K562 (cell line): ENCODE results near the gene MMP28.

Source experiments
- ATF1 ChIP-seq, 2 experiments: fragments of 450-650 bp in 1 of 2; IDR thresholded peaks; 2 replicates each; pipeline ENCODE4 v1.6.1; 2016; ENCODE audit warnings: missing compliant biosample characterization in 1 of 2, missing genetic modification characterization in 1 of 2
- CBFB ChIP-seq: sonication (generic); formaldehyde crosslinking; IDR thresholded peaks from 2 replicates; pipeline ENCODE4 v1.4.0; 2020; ENCODE audit warnings: mild to moderate bottlenecking, missing genetic modification reagents
- EP300 ChIP-seq: IDR thresholded peaks from 2 replicates; pipeline ENCODE4 v1.6.1; 2012; ENCODE audit warnings: low read length, improper control_type of control experiment
- FOXP4 ChIP-seq: sonication (generic); formaldehyde crosslinking; IDR thresholded peaks from 2 replicates; pipeline ENCODE4 v1.8.0; 2022; ENCODE audit warnings: mild to moderate bottlenecking, missing genetic modification reagents, borderline replicate concordance
- NFATC3 ChIP-seq: fragments of 450-650 bp; IDR thresholded peaks from 2 replicates; pipeline ENCODE4 v1.6.1; 2017; ENCODE audit warnings: mild to moderate bottlenecking
- NFE2L1 ChIP-seq: fragments of 450-650 bp; IDR thresholded peaks from 2 replicates; pipeline ENCODE4 v1.6.1; 2016; ENCODE audit warnings: missing genetic modification characterization, low read depth, mild to moderate bottlenecking, missing compliant biosample characterization, moderate library complexity, borderline replicate concordance
- PML ChIP-seq: IDR thresholded peaks from 2 replicates; pipeline ENCODE4 v1.6.1; 2012; ENCODE audit warnings: low read length, inconsistent platforms
- POLR2AphosphoS5 ChIP-seq: IDR thresholded peaks from 2 replicates; pipeline ENCODE4 v1.6.1; 2011; ENCODE audit warnings: mild to moderate bottlenecking, low read depth, low read length, moderate library complexity; ENCODE audit not compliant: control insufficient read depth, insufficient read depth
- TEAD4 ChIP-seq, 2 experiments: sonication (generic) in 1 of 2; formaldehyde crosslinking in 1 of 2; IDR thresholded peaks; 2 replicates each; pipeline versions ENCODE4 v1.6.1 to v1.8.0; 2012 to 2022; ENCODE audit warnings: borderline replicate concordance in 1 of 2, inconsistent platforms in 1 of 2, low read length in 1 of 2, mild to moderate bottlenecking in 1 of 2, missing genetic modification reagents in 1 of 2
- THRA ChIP-seq: fragments of 450-650 bp; IDR thresholded peaks from 2 replicates; pipeline ENCODE4 v1.6.1; 2017; ENCODE audit warnings: mild to moderate bottlenecking, moderate library complexity
- ZNF3 ChIP-seq: fragments of 250-450 bp; sonication (Bioruptor Pico); IDR thresholded peaks from 2 replicates; pipeline ENCODE4 v1.5.0; 2021; ENCODE audit warnings: mild to moderate bottlenecking, moderate library complexity
- ZNF444 ChIP-seq: fragments of 250-450 bp; sonication (Bioruptor Pico); IDR thresholded peaks from 2 replicates; pipeline ENCODE4 v1.4.0; 2020; ENCODE audit warnings: mild to moderate bottlenecking, moderate library complexity
- TF ChIP-seq, protein P1 (sequence below), 3 experiments: IDR thresholded peaks in 2 of 3; conservative IDR thresholded peaks in 1 of 3; 2 replicates each; pipeline ENCODE4 v1.5.1; 2011 to 2012; ENCODE audit warnings: low read length in 3 of 3, mild to moderate bottlenecking in 3 of 3, control low read depth in 2 of 3, improper control_type of control experiment in 1 of 3, inconsistent platforms in 1 of 3, low read depth in 1 of 3, mixed read lengths in 1 of 3, moderate library complexity in 1 of 3; ENCODE audit not compliant: insufficient read depth in 2 of 3
- TF ChIP-seq, protein P2 (sequence below): fragments of 250-450 bp; sonication (Bioruptor Pico); IDR thresholded peaks from 2 replicates; pipeline ENCODE4 v1.8.0; 2022; ENCODE audit warnings: moderate library complexity, mild to moderate bottlenecking, inconsistent platforms

GRCh38 chr17:35735036-35735805 lies 60.2 kb downstream of the MMP28 start:
- TF ChIP-seq FOXP4 (CRISPR knock-in tag) (no peak), ATF1 (CRISPR knock-in tag; IDR thresholded peaks at IDR 0.05) (no peak), ATF1 (tag; IDR thresholded peaks at IDR 0.05) (no peak), CBFB (CRISPR knock-in tag) (no peak), NFE2L1 (tag) (no peak), EP300 (no peak), TEAD4 (IDR thresholded peaks at IDR 0.05; ENCODE audit: low read length) (no peak), TEAD4 (CRISPR knock-in tag; IDR thresholded peaks at IDR 0.05; ENCODE audit: borderline replicate concordance) (no peak), ZNF3 (CRISPR knock-in tag) (no peak), ZNF444 (CRISPR knock-in tag) (no peak), THRA (no peak), POLR2AphosphoS5 (no peak), NFATC3 (no peak), PML (no peak)
- TF ChIP-seq, protein P1, sequence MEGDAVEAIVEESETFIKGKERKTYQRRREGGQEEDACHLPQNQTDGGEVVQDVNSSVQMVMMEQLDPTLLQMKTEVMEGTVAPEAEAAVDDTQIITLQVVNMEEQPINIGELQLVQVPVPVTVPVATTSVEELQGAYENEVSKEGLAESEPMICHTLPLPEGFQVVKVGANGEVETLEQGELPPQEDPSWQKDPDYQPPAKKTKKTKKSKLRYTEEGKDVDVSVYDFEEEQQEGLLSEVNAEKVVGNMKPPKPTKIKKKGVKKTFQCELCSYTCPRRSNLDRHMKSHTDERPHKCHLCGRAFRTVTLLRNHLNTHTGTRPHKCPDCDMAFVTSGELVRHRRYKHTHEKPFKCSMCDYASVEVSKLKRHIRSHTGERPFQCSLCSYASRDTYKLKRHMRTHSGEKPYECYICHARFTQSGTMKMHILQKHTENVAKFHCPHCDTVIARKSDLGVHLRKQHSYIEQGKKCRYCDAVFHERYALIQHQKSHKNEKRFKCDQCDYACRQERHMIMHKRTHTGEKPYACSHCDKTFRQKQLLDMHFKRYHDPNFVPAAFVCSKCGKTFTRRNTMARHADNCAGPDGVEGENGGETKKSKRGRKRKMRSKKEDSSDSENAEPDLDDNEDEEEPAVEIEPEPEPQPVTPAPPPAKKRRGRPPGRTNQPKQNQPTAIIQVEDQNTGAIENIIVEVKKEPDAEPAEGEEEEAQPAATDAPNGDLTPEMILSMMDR (IDR thresholded peaks at IDR 0.05 in 2 of 3, conservative IDR thresholded peaks at IDR 0.05 in 1 of 3; ENCODE audit: insufficient read depth in 2 of 3, low read depth in 1 of 3, low read length in 3 of 3): no peak
- TF ChIP-seq, protein P2, sequence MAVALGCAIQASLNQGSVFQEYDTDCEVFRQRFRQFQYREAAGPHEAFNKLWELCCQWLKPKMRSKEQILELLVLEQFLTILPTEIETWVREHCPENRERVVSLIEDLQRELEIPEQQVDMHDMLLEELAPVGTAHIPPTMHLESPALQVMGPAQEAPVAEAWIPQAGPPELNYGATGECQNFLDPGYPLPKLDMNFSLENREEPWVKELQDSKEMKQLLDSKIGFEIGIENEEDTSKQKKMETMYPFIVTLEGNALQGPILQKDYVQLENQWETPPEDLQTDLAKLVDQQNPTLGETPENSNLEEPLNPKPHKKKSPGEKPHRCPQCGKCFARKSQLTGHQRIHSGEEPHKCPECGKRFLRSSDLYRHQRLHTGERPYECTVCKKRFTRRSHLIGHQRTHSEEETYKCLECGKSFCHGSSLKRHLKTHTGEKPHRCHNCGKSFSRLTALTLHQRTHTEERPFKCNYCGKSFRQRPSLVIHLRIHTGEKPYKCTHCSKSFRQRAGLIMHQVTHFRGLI (CRISPR knock-in tag): no peak
